Prostate gland (tissue), 2 donors: Measurements from ENCODE around the gene MAGI2.

Experiments
- POLR2A ChIP-seq: fragments of 450-650 bp; IDR thresholded peaks from one replicate; pipeline ENCODE4 v1.6.1; 2016; ENCODE audit warnings: antibody characterized with exemption, mild to moderate bottlenecking
- POLR2AphosphoS5 ChIP-seq: sonication (generic); formaldehyde crosslinking; IDR thresholded peaks from one replicate; pipeline ENCODE4 v1.6.1; 2017; ENCODE audit warnings: antibody characterized with exemption
- TF ChIP-seq, protein P1 (sequence below), 4 experiments: fragments of 200-600 bp in 2 of 4; fragments of 450-650 bp in 2 of 4; sonication (generic) in 2 of 4; IDR thresholded peaks; 1 replicate in 3 of 4; 2 replicates in 1 of 4; pipeline ENCODE4 v1.5.1; 2016 to 2019; ENCODE audit warnings: antibody characterized with exemption in 4 of 4, mild to moderate bottlenecking in 2 of 4, moderate library complexity in 2 of 4

DNA sequence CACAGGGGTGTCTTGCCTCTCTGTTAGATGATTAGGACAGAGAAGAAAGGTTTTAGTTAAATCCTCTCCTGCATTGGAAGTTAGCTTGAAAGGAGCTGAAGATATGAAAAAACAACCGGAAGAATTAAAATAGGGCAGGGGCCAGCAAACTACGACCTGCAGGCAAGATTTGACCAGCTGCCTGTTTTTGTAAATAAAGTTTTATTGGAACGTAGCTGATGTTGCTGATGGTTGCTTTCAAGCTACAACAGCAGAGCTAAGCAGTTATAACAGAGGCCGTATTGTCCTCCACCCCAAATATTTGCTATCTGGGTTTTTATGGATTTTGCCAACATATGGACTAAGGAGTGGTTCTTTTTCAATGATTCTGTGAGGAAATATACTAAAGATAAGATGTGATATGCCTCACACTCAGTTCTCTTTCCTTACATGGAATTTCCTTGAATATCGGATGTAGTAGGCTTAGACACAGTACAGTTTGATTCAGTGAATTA, 1086.1 kb downstream of the MAGI2 start:
- TF ChIP-seq, protein P1, sequence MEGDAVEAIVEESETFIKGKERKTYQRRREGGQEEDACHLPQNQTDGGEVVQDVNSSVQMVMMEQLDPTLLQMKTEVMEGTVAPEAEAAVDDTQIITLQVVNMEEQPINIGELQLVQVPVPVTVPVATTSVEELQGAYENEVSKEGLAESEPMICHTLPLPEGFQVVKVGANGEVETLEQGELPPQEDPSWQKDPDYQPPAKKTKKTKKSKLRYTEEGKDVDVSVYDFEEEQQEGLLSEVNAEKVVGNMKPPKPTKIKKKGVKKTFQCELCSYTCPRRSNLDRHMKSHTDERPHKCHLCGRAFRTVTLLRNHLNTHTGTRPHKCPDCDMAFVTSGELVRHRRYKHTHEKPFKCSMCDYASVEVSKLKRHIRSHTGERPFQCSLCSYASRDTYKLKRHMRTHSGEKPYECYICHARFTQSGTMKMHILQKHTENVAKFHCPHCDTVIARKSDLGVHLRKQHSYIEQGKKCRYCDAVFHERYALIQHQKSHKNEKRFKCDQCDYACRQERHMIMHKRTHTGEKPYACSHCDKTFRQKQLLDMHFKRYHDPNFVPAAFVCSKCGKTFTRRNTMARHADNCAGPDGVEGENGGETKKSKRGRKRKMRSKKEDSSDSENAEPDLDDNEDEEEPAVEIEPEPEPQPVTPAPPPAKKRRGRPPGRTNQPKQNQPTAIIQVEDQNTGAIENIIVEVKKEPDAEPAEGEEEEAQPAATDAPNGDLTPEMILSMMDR (IDR thresholded peaks at IDR 0.05), result no peak
- TF ChIP-seq POLR2A (no peak), POLR2AphosphoS5 (no peak)
